Esophagus (tissue), 2 donors: Measurements from ENCODE around the gene NRXN3. TPM values are rescaled to one million over a fixed set of nuclear protein-coding genes. Genes with fewer than 3 reads are reported as not detected.

Source experiments
- H3K27ac ChIP-seq, 2 donors: one replicate each; pipeline ENCODE4 v1.5.1; 2013; ENCODE audit warnings: low read depth in 2 of 2, mild to moderate bottlenecking in 2 of 2, inconsistent platforms in 1 of 2, low read length in 1 of 2, moderate library complexity in 1 of 2
- H3K27me3 ChIP-seq, 2 donors: one replicate each; pipeline ENCODE4 v1.6.1; 2013; ENCODE audit warnings: low read length in 2 of 2, control low read depth in 1 of 2, mild to moderate bottlenecking in 1 of 2; ENCODE audit not compliant: insufficient read depth in 2 of 2, control insufficient read depth in 1 of 2
- H3K36me3 ChIP-seq, 2 donors: one replicate each; pipeline ENCODE4 v1.6.1; 2013; ENCODE audit warnings: low read length in 1 of 2; ENCODE audit not compliant: control insufficient read depth in 2 of 2, insufficient read depth in 2 of 2
- H3K4me1 ChIP-seq, 2 donors: one replicate each; pipeline ENCODE4 v1.6.1; 2013; ENCODE audit warnings: low read length in 1 of 2; ENCODE audit not compliant: control insufficient read depth in 2 of 2, insufficient read depth in 2 of 2
- H3K4me3 ChIP-seq, 2 donors: one replicate each; pipeline ENCODE4 v1.5.1; 2013; ENCODE audit warnings: low read length in 2 of 2, mild to moderate bottlenecking in 2 of 2, low read depth in 1 of 2, moderate library complexity in 1 of 2
- H3K9me3 ChIP-seq, 2 donors: one replicate each; pipeline ENCODE4 v1.6.1; 2013; ENCODE audit warnings: mild to moderate bottlenecking in 2 of 2, low read depth in 1 of 2, low read length in 1 of 2, moderate library complexity in 1 of 2; ENCODE audit not compliant: control insufficient read depth in 2 of 2, insufficient read depth in 1 of 2
- WGBS, 2 donors: extraction: QIAGEN DNeasy Blood & Tissue Kit; methylation state at CpG; one replicate each; pipeline ENCODE4 v1.1.7; 2013; 5-methylcytosine and 5-hydroxymethylcytosine counted together
- polyA plus RNA-seq, 2 donors: library from polyadenylated mRNA; stranded (reverse); fragments of 200-250 nt; gene quantifications; one replicate each; pipeline ENCODE4 v1.2.3, GENCODE V29; 2013
- donor health status: healthy with polysubstance abuse.
- donor health status: Bipolar disorder and iron deficiency.

Gene NRXN3
- polyA plus RNA-seq, 2 donors = 1.7 to 2.2 TPM

DNA sequence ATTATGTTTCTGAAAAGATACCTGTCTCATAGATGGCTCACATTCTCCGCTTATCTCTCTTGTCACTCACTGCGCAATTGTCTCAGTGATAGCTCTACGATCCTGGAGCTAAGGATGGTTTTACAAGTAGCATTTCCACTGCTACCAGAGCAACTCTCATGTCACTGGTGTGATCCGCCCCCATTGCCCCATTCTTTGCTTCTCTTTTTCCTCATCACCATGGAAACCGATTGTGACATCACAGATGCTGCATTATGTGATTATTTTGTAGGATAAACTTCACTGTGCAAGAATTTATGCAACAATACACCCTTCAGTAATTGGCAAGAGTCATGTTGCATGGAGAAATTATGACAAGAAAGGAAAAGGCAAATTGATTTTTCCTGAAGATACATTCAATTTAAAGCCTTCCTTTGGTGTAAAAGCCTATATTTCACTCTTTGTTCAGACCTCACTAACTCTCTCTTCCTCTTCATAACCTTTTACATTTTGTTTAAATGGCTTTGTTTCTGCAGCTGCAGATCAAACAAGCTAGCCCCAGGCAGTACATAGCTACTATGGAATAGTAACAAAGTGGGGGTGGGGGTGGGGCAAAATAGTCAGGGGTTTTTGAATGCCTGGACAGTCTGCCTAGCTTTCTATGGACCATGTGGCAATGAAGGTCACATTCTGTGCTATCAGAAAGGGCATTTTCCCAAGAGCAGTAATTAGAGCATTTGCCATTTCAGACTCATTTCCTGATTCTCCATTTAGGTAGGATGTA, 539.8 kb downstream of the NRXN3 start:
- WGBS, 2 donors = 65 to 70% methylated on average over 5 of the region's 5 CpGs
- no peak overlapping the region for H3K27ac ChIP-seq
- H3K4me1 ChIP-seq = no peaks in the 10 kb centered on the region
- no peaks in the 10 kb centered on the region for H3K27me3 ChIP-seq
- H3K9me3 ChIP-seq = no peaks in the 10 kb centered on the region
- no peaks in the 10 kb centered on the region for H3K36me3 ChIP-seq
- H3K4me3 ChIP-seq = no peak overlapping the region

DNA sequence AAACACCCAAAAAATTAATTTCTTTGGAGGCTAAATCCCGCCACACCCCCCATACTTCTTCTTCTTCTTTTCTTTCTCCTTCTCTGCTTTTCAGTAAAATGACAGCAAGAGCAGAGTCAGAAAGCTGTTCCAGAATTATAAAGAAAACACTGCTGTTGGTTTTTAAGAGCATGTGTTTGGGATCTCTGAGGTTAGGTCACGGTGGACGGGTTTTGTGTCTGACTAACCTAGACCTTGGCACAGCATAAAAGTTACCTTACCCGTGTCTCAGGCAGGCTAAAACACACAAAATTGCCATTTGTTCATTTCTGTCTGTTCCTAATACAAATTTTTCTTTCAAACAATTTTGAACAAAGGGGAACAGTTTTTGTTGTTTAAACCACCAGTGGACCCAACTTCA, 540.8 kb downstream of the NRXN3 start:
- Histone ChIP-seq H3K36me3 (no peaks in the 10 kb centered on the region), H3K4me3 (no peak overlapping the region), H3K4me1 (no peaks in the 10 kb centered on the region), H3K27ac (no peak overlapping the region), H3K9me3 (no peaks in the 10 kb centered on the region), H3K27me3 (no peaks in the 10 kb centered on the region)
- WGBS, 2 donors = 47 to 61% methylated on average over 4 of the region's 4 CpGs

DNA sequence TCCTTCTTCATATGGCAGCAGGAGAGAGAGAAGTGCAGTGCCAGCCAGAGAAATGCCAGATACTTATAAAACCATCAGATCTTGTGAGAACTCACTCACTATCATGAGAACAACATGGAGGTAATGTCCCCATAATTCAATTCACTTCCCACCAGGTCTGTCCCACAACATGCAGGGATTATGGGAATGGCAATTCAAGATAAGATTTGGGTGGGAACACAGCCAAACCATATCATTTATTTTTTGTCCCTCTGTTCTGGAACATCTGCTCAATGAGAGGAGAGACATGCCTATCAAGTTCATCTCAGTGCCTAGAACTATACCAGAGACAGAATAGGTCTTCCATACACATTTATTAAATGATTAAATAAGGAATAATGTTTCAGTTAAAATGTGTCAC, 543.5 kb downstream of the NRXN3 start:
- H3K4me3 ChIP-seq = no peak overlapping the region
- H3K36me3 ChIP-seq = no peaks in the 10 kb centered on the region
- H3K27me3 ChIP-seq = no peaks in the 10 kb centered on the region
- H3K4me1 ChIP-seq = no peaks in the 10 kb centered on the region
- H3K27ac ChIP-seq = no peak overlapping the region
- no peaks in the 10 kb centered on the region for H3K9me3 ChIP-seq

DNA sequence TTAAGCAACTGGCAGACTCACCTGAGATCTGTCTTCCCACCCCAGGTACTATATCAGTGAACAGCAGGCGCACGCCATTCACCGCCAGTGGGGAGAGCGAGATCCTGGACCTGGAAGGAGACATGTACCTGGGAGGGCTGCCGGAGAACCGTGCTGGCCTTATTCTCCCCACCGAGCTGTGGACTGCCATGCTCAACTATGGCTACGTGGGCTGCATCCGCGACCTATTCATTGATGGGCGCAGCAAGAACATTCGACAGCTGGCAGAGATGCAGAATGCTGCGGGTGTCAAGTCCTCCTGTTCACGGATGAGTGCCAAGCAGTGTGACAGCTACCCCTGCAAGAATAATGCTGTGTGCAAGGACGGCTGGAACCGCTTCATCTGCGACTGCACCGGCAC, 544.5 kb downstream of the NRXN3 start:
- no peaks in the 10 kb centered on the region for H3K4me1 ChIP-seq
- no peaks in the 10 kb centered on the region for H3K36me3 ChIP-seq
- H3K4me3 ChIP-seq = no peak overlapping the region
- no peaks in the 10 kb centered on the region for H3K27me3 ChIP-seq
- WGBS, 2 donors = 93 to 94% methylated on average over 18 of the region's 18 CpGs
- no peak overlapping the region for H3K27ac ChIP-seq
- no peaks in the 10 kb centered on the region for H3K9me3 ChIP-seq

DNA sequence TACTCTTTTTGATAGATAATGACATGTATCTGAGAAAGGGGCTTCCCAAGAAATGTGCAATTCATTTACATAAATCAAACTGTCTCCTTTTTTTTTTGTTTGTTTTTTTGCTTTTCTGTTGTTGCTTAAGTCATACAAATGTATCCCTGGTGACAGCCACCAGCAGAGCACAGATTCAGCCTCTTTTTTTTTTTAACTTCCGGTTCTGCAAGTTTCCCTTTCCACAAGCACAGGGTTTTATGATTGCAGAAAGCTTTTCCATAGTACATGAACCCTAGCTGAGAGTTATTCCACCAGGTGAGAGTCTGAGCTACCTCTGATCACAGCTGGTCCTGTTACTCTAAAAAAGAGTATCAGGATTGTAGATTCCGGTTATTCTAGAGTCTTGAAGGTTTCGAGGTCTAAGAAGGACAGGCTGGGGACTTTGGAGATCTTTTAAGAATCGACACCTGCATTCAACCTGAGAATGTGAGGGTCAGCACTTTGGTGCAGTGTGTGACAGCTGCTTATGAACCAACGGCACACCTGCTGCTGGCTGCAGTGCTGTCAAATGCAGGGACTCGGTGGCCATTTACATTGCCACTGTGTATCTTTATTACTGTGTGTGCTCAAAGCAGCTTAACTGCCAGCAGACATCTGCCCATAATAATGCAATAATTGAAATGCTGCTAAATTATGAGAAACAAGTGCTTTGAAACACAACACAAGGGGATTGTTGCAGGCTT, 551.7 kb downstream of the NRXN3 start:
- 46 to 49% methylated on average over 6 of the region's 6 CpGs for WGBS, 2 donors
- H3K4me3 ChIP-seq = no peak overlapping the region
- H3K27ac ChIP-seq = no peak overlapping the region
- H3K9me3 ChIP-seq = no peaks in the 10 kb centered on the region
- H3K27me3 ChIP-seq = no peaks in the 10 kb centered on the region
- no peaks in the 10 kb centered on the region for H3K36me3 ChIP-seq
- no peaks in the 10 kb centered on the region for H3K4me1 ChIP-seq

DNA sequence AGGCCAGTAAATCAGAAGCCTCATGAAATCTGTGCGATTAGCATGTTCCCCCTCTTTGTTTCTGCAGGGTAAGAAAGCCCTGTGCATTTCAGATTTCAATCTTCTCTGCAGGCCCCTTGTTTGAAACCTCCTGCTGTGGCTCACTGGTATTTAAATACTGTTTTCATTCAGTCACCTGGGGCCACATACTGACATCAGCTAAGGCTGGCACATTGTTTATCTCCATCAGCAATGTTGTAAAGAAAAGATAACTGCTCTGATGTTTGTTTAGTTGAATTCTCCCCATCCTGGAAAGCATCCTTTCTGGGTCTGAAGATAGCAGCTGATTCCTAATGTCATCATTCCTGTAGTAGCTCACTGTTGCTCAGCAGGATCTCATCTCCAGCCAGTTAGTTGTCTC, 554.9 kb downstream of the NRXN3 start:
- H3K27ac ChIP-seq = no peak overlapping the region
- no peaks in the 10 kb centered on the region for H3K27me3 ChIP-seq
- no peaks in the 10 kb centered on the region for H3K4me1 ChIP-seq
- no peaks in the 10 kb centered on the region for H3K9me3 ChIP-seq
- H3K36me3 ChIP-seq = no peaks in the 10 kb centered on the region
- WGBS, 2 donors = 31 to 39% methylated on average over 1 of the region's 1 CpG
- no peak overlapping the region for H3K4me3 ChIP-seq

DNA sequence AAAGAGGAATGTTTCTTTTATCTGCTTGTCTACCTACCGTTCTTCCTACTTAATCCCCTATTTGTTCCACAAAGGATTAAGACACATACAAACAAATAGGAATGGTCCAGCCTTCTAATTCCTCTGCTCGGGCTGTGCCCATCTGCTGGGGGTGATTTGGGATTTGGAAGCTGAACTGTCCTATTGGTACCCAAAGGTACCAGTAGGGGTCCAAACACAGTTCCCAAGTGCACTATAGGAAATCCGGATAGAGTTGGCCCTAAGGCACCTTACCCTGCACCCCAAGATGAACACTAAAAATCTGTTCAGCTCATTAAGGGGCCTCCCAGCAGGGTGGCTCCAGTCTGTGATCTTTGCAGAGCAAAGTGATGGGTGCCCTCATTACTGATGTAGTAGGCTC, 566.9 kb downstream of the NRXN3 start:
- H3K4me3 ChIP-seq = no peak overlapping the region
- 37 to 42% methylated on average over 3 of the region's 3 CpGs for WGBS, 2 donors
- no peaks in the 10 kb centered on the region for H3K9me3 ChIP-seq
- H3K36me3 ChIP-seq = no peaks in the 10 kb centered on the region
- H3K4me1 ChIP-seq = no peaks in the 10 kb centered on the region
- H3K27me3 ChIP-seq = peaks cover 0 to under 1% of the 10 kb centered on the region in 2 donors
- no peak overlapping the region for H3K27ac ChIP-seq

DNA sequence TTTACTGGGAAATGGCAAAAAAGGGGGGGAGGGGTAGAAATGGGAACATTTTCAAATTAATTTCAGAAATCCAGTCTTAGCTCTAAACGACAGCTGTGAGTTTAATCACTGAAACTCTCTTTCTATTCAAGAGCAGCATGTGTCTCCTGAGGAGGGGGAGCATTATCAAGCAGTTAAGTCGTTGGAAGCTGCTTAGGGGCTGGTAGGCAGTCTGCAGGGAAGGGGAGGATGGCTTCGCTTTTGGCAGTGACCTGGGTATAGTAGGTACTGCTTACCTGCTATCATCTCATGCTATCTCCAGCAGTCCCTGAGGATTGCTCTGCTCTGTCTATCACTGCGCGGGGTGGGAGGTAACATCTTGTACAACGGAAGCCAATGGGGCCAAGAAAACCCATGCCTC, 567.4 kb downstream of the NRXN3 start:
- Histone ChIP-seq H3K4me3 (no peak overlapping the region), H3K9me3 (no peaks in the 10 kb centered on the region), H3K27ac (no peak overlapping the region), H3K4me1 (no peaks in the 10 kb centered on the region), H3K27me3 (no peaks in the 10 kb centered on the region), H3K36me3 (no peaks in the 10 kb centered on the region)
- WGBS, 2 donors = 69 to 70% methylated on average over 6 of the region's 6 CpGs

DNA sequence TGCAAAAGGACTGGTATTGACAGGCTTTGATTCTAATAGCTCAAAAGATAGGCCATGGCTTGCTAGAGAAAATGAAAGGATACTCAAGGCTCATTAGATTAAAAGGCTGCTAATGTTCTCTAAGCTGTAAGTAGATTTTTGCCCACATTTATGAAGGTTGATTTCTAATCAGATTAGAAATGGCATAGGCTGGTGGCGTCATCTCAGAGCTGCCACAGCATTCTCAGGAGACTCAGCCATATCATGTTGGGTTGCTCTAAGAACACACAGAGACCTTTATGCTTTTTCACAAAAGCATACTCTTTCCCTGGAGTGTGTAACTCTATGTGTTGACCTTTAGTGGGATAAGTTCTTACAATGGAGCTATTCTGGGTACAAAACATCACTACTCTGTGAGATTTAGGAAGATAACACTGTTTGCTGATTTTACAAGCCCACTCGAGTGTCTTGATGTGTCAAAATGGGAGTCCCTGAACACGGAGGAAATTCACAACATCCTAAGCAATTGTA, 576.0 kb downstream of the NRXN3 start:
- WGBS, 2 donors = 55 to 60% methylated on average over 3 of the region's 3 CpGs
- H3K27me3 ChIP-seq = no peaks in the 10 kb centered on the region
- H3K4me3 ChIP-seq = no peak overlapping the region
- no peaks in the 10 kb centered on the region for H3K36me3 ChIP-seq
- no peaks in the 10 kb centered on the region for H3K9me3 ChIP-seq
- H3K27ac ChIP-seq = no peak overlapping the region
- H3K4me1 ChIP-seq = no peaks in the 10 kb centered on the region

DNA sequence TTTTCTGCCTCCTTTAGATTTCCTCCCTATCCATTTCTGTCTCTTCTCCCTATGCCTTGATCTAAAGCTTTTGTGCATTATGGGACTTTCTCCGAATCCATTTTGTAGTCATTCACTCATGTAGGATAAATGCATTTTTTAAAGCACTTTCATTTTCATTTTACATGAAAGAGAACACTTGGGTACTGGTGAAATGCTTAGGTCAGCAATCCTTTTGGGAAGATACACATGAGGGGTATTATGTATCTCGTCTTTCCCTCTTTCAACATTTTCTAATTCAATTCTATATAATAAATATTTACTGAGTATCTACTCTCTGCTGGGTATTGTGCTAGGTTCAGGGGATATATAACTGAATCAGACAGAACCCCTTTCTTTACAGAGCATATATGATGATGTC, 577.6 kb downstream of the NRXN3 start:
- peaks cover 0 to 1% of the 10 kb centered on the region in 2 donors for H3K9me3 ChIP-seq
- no peaks in the 10 kb centered on the region for H3K36me3 ChIP-seq
- no peak overlapping the region for H3K4me3 ChIP-seq
- H3K27ac ChIP-seq = no peak overlapping the region
- H3K27me3 ChIP-seq = no peaks in the 10 kb centered on the region
- H3K4me1 ChIP-seq = no peaks in the 10 kb centered on the region
- 67 to 70% methylated on average over 2 of the region's 2 CpGs for WGBS, 2 donors
